ENCODE data around the gene GRAMD1B. TPM values are rescaled to one million over a fixed set of nuclear protein-coding genes. Genes with fewer than 3 reads are reported as not detected.

Gene GRAMD1B
- total RNA-seq, 2 donors from 2014 or later = 0.66 to 3.4 TPM

DNA sequence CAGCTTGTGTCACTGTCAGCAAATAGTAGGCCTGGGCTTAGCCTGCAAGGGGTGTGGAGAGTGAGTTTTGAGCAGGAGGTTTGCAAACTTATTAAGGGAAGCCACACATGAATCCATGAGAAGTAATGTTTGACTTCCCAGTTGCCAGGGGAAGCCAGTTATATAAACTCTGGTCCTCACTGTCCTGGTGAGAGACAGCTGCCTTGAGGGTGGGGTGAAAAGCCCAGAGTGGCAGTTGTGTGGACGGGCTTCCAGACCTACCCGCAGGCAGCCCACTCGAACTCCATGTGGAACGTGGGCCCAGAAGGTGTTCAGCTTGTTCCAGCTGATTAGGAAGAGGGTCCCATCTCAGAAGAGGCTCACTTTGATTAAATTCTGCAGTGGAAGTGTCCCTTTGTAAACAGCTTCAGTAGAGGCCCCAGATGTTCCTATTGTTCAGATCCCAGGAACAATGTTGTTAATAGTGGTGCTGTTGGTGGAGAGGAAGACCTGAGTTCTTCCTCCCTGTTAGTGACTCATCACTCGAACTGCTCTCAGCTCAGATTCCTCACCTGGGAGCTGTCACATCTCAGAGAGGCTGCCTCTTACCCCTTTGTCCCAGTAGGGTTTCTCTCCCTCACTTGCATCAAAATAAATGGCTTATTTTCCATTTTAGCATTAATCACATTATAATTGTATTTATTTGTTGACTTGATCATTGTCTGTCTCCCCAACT is 63.4 kb downstream of the GRAMD1B start:
- Histone ChIP-seq H3K4me3 (no peak overlapping the region), H3K27me3 (no peaks in the 10 kb centered on the region), H3K27ac (no peak overlapping the region), H3K9me3 (no peaks in the 10 kb centered on the region), H3K4me1 (no peaks in the 10 kb centered on the region), H3K36me3 (replicated peaks in 1 of 2; ENCODE audit: insufficient read depth in 1 of 2, low read depth in 2 of 2) (no peaks in the 10 kb centered on the region)
- WGBS, 2 donors = 53 to 68% methylated on average over 4 to 5 of the region's 5 CpGs
- TF ChIP-seq, protein P1, sequence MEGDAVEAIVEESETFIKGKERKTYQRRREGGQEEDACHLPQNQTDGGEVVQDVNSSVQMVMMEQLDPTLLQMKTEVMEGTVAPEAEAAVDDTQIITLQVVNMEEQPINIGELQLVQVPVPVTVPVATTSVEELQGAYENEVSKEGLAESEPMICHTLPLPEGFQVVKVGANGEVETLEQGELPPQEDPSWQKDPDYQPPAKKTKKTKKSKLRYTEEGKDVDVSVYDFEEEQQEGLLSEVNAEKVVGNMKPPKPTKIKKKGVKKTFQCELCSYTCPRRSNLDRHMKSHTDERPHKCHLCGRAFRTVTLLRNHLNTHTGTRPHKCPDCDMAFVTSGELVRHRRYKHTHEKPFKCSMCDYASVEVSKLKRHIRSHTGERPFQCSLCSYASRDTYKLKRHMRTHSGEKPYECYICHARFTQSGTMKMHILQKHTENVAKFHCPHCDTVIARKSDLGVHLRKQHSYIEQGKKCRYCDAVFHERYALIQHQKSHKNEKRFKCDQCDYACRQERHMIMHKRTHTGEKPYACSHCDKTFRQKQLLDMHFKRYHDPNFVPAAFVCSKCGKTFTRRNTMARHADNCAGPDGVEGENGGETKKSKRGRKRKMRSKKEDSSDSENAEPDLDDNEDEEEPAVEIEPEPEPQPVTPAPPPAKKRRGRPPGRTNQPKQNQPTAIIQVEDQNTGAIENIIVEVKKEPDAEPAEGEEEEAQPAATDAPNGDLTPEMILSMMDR (IDR thresholded peaks at IDR 0.05) = no peak
- no peak for TF ChIP-seq POLR2A (IDR thresholded peaks at IDR 0.05)
- ATAC-seq = no peak
- intact Hi-C loops (cut with DNase I) = no loop called here
- DNase-seq = no peak

DNA sequence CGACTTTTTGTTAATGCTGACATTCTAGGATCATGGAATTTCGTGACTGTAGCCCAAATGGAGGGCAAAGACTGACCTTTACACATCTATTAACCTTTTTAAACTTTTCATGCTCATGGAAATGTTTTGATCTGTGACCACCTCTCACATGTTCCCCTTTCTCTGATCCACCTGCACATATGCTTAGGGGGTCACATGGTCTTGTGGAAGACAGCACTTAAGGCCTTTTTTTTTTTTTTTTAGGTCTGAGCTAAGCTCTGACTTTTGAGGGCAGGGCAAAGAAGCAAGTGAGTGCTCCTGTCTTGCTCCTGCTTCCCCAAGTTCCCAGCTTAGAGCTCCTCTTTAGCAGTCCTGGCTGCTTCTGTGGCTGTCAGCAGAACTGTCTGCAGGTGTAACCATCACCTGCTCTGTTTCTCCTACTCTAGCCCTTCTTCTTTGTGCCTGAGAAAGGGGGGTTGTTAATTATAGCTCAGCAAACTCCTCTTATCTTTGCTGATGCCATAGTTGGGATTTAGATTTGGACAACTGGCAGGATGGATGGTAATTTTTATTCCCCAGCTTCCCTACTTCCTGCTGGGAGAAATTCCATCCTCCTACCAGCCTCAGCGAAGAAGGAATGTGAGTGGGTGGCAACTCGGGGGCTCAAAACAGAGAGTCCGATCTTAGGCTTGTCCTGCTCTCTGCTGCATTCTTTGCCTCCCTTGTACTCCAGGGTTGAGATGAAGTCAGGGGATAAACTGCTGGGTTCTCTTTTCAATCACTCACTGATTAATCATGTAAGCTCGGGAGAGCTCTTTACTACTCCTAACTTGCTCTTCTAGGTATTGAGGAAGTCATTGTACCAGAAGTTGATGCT is 64.4 kb downstream of the GRAMD1B start:
- no peaks in the 10 kb centered on the region for H3K36me3 ChIP-seq (replicated peaks in 1 of 2; ENCODE audit: insufficient read depth in 1 of 2, low read depth in 2 of 2)
- H3K4me3 ChIP-seq = no peak overlapping the region
- H3K27me3 ChIP-seq = no peaks in the 10 kb centered on the region
- TF ChIP-seq, protein P1 (IDR thresholded peaks at IDR 0.05) = no peak
- TF ChIP-seq POLR2A (IDR thresholded peaks at IDR 0.05) = no peak
- H3K27ac ChIP-seq = no peak overlapping the region
- H3K4me1 ChIP-seq = no peaks in the 10 kb centered on the region
- no peaks in the 10 kb centered on the region for H3K9me3 ChIP-seq
- intact Hi-C loops (cut with DNase I) = no loop called here
- ATAC-seq (no peak), DNase-seq (no peak)
- 37 to 40% methylated on average over 6 of the region's 6 CpGs for WGBS, 2 donors

DNA sequence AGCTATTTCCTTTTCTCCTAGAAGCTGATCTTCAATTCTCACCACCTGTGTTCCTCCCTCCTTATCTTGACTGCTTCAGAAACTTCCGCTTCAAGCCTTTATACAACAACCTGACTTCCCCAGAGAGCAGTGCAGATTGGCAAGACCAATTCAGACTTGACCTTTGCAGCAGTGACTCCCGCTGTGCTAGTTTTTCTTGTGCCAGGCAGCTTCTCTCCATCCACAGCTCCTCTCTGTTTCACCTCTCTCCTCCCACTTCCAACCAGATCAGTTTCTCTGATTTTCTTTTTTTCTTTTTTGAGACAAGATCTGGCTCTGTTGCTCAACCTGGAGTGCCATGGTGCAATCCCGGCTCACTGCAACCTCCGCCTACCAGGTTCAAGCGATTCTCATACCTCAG is 74.3 kb downstream of the GRAMD1B start:
- no peaks in the 10 kb centered on the region for H3K36me3 ChIP-seq (replicated peaks in 1 of 2; ENCODE audit: insufficient read depth in 1 of 2, low read depth in 2 of 2)
- H3K9me3 ChIP-seq = no peaks in the 10 kb centered on the region
- TF ChIP-seq POLR2A (IDR thresholded peaks at IDR 0.05) = no peak
- TF ChIP-seq, protein P1 (IDR thresholded peaks at IDR 0.05) = no peak
- H3K27ac ChIP-seq = no peak overlapping the region
- no peak overlapping the region for H3K4me3 ChIP-seq
- H3K4me1 ChIP-seq = no peaks in the 10 kb centered on the region
- 78 to 80% methylated on average over 5 of the region's 5 CpGs for WGBS, 2 donors
- DNase-seq = no peak
- intact Hi-C loops (cut with DNase I) = no loop called here
- ATAC-seq = no peak
- no peaks in the 10 kb centered on the region for H3K27me3 ChIP-seq

DNA sequence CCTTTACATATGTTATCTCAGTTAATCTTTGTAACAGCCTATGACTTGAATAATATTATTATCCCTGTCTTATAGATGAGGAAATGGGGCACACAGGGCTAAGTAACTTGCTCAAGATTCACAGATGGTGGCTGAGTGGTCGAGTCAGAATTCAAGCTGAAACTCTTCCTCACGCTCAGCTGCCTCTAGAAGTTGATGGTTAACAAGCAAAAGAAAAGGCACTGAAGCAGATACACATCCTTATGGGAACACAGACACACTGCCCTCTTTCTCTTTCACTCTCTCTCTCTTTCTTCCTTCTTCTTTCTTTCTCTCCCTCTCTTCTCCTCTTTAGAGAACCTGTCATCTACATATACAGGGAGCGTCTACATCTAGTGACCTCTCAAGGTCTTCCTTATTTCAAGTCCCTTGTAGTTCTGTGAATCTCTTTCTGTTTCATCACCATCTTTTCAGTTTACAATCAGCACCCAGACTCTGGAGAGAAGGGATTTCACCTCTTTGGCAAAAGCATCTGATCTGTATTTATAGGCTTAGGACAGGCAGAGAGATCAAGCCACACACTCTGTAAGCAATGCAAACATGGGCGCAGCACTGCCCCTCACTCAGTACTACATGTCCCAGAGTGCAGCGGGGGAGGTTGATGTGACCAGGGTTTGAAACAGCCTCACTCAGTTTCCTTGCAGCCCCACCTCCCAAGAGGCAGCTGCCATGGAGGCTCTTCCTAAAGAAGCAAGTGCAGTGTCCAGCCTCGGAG is 75.7 kb downstream of the GRAMD1B start:
- no peaks in the 10 kb centered on the region for H3K4me1 ChIP-seq
- no peak overlapping the region for H3K27ac ChIP-seq
- no peak overlapping the region for H3K4me3 ChIP-seq
- ATAC-seq (no peak), DNase-seq (no peak)
- H3K27me3 ChIP-seq = no peaks in the 10 kb centered on the region
- no peaks in the 10 kb centered on the region for H3K36me3 ChIP-seq (replicated peaks in 1 of 2; ENCODE audit: insufficient read depth in 1 of 2, low read depth in 2 of 2)
- 45 to 50% methylated on average over 4 to 6 of the region's 6 CpGs for WGBS, 2 donors
- H3K9me3 ChIP-seq = no peaks in the 10 kb centered on the region
- intact Hi-C loops (cut with DNase I) = no loop called here
- TF ChIP-seq, protein P1 (IDR thresholded peaks at IDR 0.05) = no peak
- no peak for TF ChIP-seq POLR2A (IDR thresholded peaks at IDR 0.05)
